Ishikawa (cell line): Measurements from ENCODE around the gene DDI1.

Experiments used
- CREB1 ChIP-seq: IDR thresholded peaks from 2 replicates; pipeline ENCODE4 v1.6.1; 2012; ENCODE audit warnings: low read depth
- EGR1 ChIP-seq: IDR thresholded peaks from 2 replicates; pipeline ENCODE4 v1.6.1; 2012
- EP300 ChIP-seq: IDR thresholded peaks from 2 replicates; pipeline ENCODE4 v1.6.1; 2012; ENCODE audit warnings: borderline replicate concordance
- FOXM1 ChIP-seq: IDR thresholded peaks from 2 replicates; pipeline ENCODE4 v1.6.1; 2012; ENCODE audit warnings: low read depth, borderline replicate concordance
- NFIC ChIP-seq: IDR thresholded peaks from 2 replicates; pipeline ENCODE4 v1.6.1; 2012
- RAD21 ChIP-seq: IDR thresholded peaks from 2 replicates; pipeline ENCODE4 v1.6.1; 2012; ENCODE audit warnings: low read depth
- TAF1 ChIP-seq: IDR thresholded peaks from 2 replicates; pipeline ENCODE4 v1.6.1; 2012; ENCODE audit warnings: low read depth, mild to moderate bottlenecking
- TEAD4 ChIP-seq: IDR thresholded peaks from 2 replicates; pipeline ENCODE4 v1.6.1; 2012
- YY1 ChIP-seq: IDR thresholded peaks from 2 replicates; pipeline ENCODE4 v1.6.1; 2012; ENCODE audit warnings: low read depth
- TF ChIP-seq, protein P1 (sequence below): IDR thresholded peaks from 2 replicates; pipeline ENCODE4 v1.6.1; 2012
- TF ChIP-seq, protein P2 (sequence below): IDR thresholded peaks from 2 replicates; pipeline ENCODE4 v1.6.1; 2012
- TF ChIP-seq, protein P3 (sequence below): IDR thresholded peaks from 2 replicates; pipeline ENCODE4 v1.6.1; 2012; ENCODE audit warnings: low read depth, mild to moderate bottlenecking

DNA sequence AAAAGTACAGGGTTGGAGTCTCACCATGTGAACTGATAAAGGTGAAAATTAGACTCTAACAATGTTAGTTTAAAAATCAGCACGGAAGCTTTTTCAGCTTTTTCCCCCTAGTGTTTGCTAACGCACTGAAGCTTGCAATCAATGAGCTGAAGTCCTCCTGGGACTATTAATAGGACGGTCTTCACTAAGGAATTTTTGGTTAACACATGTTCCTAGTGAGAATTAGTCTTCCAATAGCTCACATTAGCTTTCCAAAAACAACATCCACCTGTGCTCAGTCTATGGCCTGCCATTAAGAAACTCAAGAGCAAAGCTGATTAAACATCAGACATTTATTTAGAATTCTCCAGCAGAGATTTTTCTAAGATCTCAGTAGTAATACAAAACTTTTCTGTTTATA is 26.7 kb upstream of the DDI1 start:
- TF ChIP-seq, protein P1, sequence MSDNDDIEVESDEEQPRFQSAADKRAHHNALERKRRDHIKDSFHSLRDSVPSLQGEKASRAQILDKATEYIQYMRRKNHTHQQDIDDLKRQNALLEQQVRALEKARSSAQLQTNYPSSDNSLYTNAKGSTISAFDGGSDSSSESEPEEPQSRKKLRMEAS = no peak
- TF ChIP-seq CREB1 (no peak), YY1 (no peak), RAD21 (no peak), FOXM1 (no peak), NFIC (no peak), EP300 (no peak), TEAD4 (no peak), TAF1 (no peak), EGR1 (no peak)
- TF ChIP-seq, protein P2, sequence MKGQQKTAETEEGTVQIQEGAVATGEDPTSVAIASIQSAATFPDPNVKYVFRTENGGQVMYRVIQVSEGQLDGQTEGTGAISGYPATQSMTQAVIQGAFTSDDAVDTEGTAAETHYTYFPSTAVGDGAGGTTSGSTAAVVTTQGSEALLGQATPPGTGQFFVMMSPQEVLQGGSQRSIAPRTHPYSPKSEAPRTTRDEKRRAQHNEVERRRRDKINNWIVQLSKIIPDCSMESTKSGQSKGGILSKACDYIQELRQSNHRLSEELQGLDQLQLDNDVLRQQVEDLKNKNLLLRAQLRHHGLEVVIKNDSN = no peak
- TF ChIP-seq, protein P3, sequence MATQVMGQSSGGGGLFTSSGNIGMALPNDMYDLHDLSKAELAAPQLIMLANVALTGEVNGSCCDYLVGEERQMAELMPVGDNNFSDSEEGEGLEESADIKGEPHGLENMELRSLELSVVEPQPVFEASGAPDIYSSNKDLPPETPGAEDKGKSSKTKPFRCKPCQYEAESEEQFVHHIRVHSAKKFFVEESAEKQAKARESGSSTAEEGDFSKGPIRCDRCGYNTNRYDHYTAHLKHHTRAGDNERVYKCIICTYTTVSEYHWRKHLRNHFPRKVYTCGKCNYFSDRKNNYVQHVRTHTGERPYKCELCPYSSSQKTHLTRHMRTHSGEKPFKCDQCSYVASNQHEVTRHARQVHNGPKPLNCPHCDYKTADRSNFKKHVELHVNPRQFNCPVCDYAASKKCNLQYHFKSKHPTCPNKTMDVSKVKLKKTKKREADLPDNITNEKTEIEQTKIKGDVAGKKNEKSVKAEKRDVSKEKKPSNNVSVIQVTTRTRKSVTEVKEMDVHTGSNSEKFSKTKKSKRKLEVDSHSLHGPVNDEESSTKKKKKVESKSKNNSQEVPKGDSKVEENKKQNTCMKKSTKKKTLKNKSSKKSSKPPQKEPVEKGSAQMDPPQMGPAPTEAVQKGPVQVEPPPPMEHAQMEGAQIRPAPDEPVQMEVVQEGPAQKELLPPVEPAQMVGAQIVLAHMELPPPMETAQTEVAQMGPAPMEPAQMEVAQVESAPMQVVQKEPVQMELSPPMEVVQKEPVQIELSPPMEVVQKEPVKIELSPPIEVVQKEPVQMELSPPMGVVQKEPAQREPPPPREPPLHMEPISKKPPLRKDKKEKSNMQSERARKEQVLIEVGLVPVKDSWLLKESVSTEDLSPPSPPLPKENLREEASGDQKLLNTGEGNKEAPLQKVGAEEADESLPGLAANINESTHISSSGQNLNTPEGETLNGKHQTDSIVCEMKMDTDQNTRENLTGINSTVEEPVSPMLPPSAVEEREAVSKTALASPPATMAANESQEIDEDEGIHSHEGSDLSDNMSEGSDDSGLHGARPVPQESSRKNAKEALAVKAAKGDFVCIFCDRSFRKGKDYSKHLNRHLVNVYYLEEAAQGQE = no peak
